ENCODE results near the gene KRTAP5-5. TPM values are rescaled to one million over a fixed set of nuclear protein-coding genes. Genes with fewer than 3 reads are reported as not detected.

KRTAP5-5 gene
- total RNA-seq, 1 experiment from 2014 or later, result not detected

GRCh38 chr11:1623716-1624115 lies 5.9 kb upstream of the KRTAP5-5 start:
- H3K9me3 ChIP-seq (ENCODE audit: control insufficient read depth, insufficient read depth, low read depth, low read length), result no peaks in the 10 kb centered on the region
- intact Hi-C loops (cut with micrococcal nuclease; ENCODE audit: unreplicated experiment) (no loop called here), in situ Hi-C loops (cut with HindIII; ENCODE audit: low pct_unique_long_range_greater_than_20kb, low sequenced_read_pairs) (no loop called here)
- H3K36me3 ChIP-seq (ENCODE audit: control insufficient read depth, insufficient read depth, low read length), result no peaks in the 10 kb centered on the region
- ChIA-PET POLR2A (no interaction called here), CTCF (no interaction called here)
- no peak for DNase-seq (ENCODE audit: low read depth, low spot score)
- H3K27me3 ChIP-seq (ENCODE audit: control insufficient read depth, insufficient read depth, low read length), result peaks cover 17% of the 10 kb centered on the region
- no peak for ATAC-seq
- TF ChIP-seq REST (IDR thresholded peaks at IDR 0.05; ENCODE audit: insufficient read depth in 1 of 2, low read depth in 2 of 2, low read length in 1 of 2) (no peak), CTCF (IDR thresholded peaks at IDR 0.05) (no peak), TCF7L2 (IDR thresholded peaks at IDR 0.05; ENCODE audit: low read depth, low read length) (no peak), SIN3A (IDR thresholded peaks at IDR 0.05; ENCODE audit: borderline replicate concordance, insufficient read depth, low read depth, low read length) (no peak), POLR2AphosphoS5 (IDR thresholded peaks at IDR 0.05; ENCODE audit: low read depth, low read length) (no peak)
- H3K27ac ChIP-seq (ENCODE audit: low read length), result no peak overlapping the region
- BruUV-seq (replicated peaks), result no TSS peak
- H3K4me1 ChIP-seq (ENCODE audit: control insufficient read depth, insufficient read depth, low read length), result peaks cover 4% of the 10 kb centered on the region; the same call in 1 of the 2 replicates
- no peak overlapping the region for H3K4me3 ChIP-seq (ENCODE audit: low read depth in 2 of 2, low read length in 2 of 2)

GRCh38 chr11:1624621-1625020 lies 5.0 kb upstream of the KRTAP5-5 start:
- CTCF ChIA-PET, result no interaction called here
- in situ Hi-C loops (cut with HindIII; ENCODE audit: low pct_unique_long_range_greater_than_20kb, low sequenced_read_pairs), result no loop called here

More at GRCh38 chr11:1624621-1625020, 5.0 kb upstream of the KRTAP5-5 start:
- peaks cover 17% of the 10 kb centered on the region for H3K27me3 ChIP-seq (ENCODE audit: control insufficient read depth, insufficient read depth, low read length)
- ATAC-seq (no peak), DNase-seq (ENCODE audit: low read depth, low spot score) (no peak)
- peaks cover 10% of the 10 kb centered on the region; the same call in 1 of the 2 replicates for H3K4me1 ChIP-seq (ENCODE audit: control insufficient read depth, insufficient read depth, low read length)
- intact Hi-C loops (cut with micrococcal nuclease; ENCODE audit: unreplicated experiment), result no loop called here
- POLR2A ChIA-PET, result no interaction called here
- no peaks in the 10 kb centered on the region for H3K9me3 ChIP-seq (ENCODE audit: control insufficient read depth, insufficient read depth, low read depth, low read length)
- no peak for TF ChIP-seq REST (IDR thresholded peaks at IDR 0.05; ENCODE audit: insufficient read depth in 1 of 2, low read depth in 2 of 2, low read length in 1 of 2)
- TF ChIP-seq POLR2AphosphoS5 (IDR thresholded peaks at IDR 0.05; ENCODE audit: low read depth, low read length), result no peak
- no peak for TF ChIP-seq TCF7L2 (IDR thresholded peaks at IDR 0.05; ENCODE audit: low read depth, low read length)
- TF ChIP-seq CTCF (IDR thresholded peaks at IDR 0.05), result no peak
- no peak for TF ChIP-seq SIN3A (IDR thresholded peaks at IDR 0.05; ENCODE audit: borderline replicate concordance, insufficient read depth, low read depth, low read length)
- H3K4me3 ChIP-seq (ENCODE audit: low read depth in 2 of 2, low read length in 2 of 2), result no peak overlapping the region
- H3K36me3 ChIP-seq (ENCODE audit: control insufficient read depth, insufficient read depth, low read length), result no peaks in the 10 kb centered on the region
- no peak overlapping the region for H3K27ac ChIP-seq (ENCODE audit: low read length)
- BruUV-seq (replicated peaks), result no TSS peak

All from Panc1 (cell line).